GM13977 (cell line): ENCODE measurements around the gene FBXW8.

Source experiments
- DNase-seq: peaks from one replicate; pipeline ENCODE4 v3.0.0; 2012; ENCODE audit warnings: low spot score
- CTCF ChIP-seq: IDR thresholded peaks from 2 replicates; pipeline ENCODE4 v1.5.1; 2012; ENCODE audit warnings: mild to moderate bottlenecking, control low read depth; ENCODE audit not compliant: insufficient read depth; ENCODE audit errors: extremely low read depth, missing control alignments
- in situ Hi-C: fragments of 300-500 bp; cut with MboI; formaldehyde crosslinking; loops from one replicate; pipeline ENCODE4 v1.12.0; 2022; ENCODE audit warnings: low sequenced_read_pairs, low pct_unique_long_range_greater_than_20kb, mixed read lengths, inconsistent platforms; ENCODE audit not compliant: unreplicated experiment

The FBXW8 gene

GRCh38 chr12:116975779-116976393 lies 65.1 kb downstream of the FBXW8 start:
- in situ Hi-C loops: no loop called here
- TF ChIP-seq CTCF: no peak
- no peak for DNase-seq

- TF ChIP-seq CTCF: no peak
- in situ Hi-C loops: no loop called here
- DNase-seq: no peak
Observed at GRCh38 chr12:116977465-116978380, 67.0 kb downstream of the FBXW8 start.

- no peak for DNase-seq
- in situ Hi-C loops: no loop called here
Observed at GRCh38 chr12:116978791-116979508, 68.2 kb downstream of the FBXW8 start.

GRCh38 chr12:116980083-116980482 lies 69.3 kb downstream of the FBXW8 start:
- no peak for TF ChIP-seq CTCF
- no peak for DNase-seq
- in situ Hi-C loops: no loop called here

More at GRCh38 chr12:116978791-116979508, 68.2 kb downstream of the FBXW8 start:
- TF ChIP-seq CTCF: no peak

- DNase-seq: no peak
- in situ Hi-C loops: no loop called here
- TF ChIP-seq CTCF: no peak
Observed at GRCh38 chr12:116982791-116983411, 72.2 kb downstream of the FBXW8 start.

GRCh38 chr12:116984098-116984497 lies 73.3 kb downstream of the FBXW8 start:
- in situ Hi-C loops: no loop called here
- no peak for DNase-seq
- no peak for TF ChIP-seq CTCF
